PFSK-1 (cell line): ENCODE measurements around the gene DDX46.

ENCODE experiments used
- FOXP2 ChIP-seq: optimal IDR thresholded peaks from 2 replicates; pipeline ENCODE3; 2011; ENCODE audit warnings: borderline replicate concordance, control low read depth, inconsistent platforms; ENCODE audit not compliant: insufficient read depth; ENCODE audit errors: extremely low read length, extremely low read depth
- POLR2AphosphoS5 ChIP-seq: IDR thresholded peaks from 2 replicates; pipeline ENCODE4 v1.6.1; 2012; ENCODE audit warnings: low read depth, mild to moderate bottlenecking, control low read depth, low read length, moderate library complexity
- TAF1 ChIP-seq: IDR thresholded peaks from 2 replicates; pipeline ENCODE4 v1.6.1; 2012; ENCODE audit warnings: low read length, control low read depth, borderline replicate concordance; ENCODE audit not compliant: insufficient read depth
- TF ChIP-seq, protein P1 (sequence below), 2 experiments: IDR thresholded peaks; 2 replicates each; pipeline versions ENCODE4 v1.6.1 to v1.8.0; 2011 to 2012; ENCODE audit warnings: low read depth in 2 of 2, low read length in 2 of 2, control low read depth in 1 of 2, inconsistent platforms in 1 of 2, mild to moderate bottlenecking in 1 of 2, moderate library complexity in 1 of 2; ENCODE audit not compliant: insufficient read depth in 1 of 2

The DDX46 gene

DNA sequence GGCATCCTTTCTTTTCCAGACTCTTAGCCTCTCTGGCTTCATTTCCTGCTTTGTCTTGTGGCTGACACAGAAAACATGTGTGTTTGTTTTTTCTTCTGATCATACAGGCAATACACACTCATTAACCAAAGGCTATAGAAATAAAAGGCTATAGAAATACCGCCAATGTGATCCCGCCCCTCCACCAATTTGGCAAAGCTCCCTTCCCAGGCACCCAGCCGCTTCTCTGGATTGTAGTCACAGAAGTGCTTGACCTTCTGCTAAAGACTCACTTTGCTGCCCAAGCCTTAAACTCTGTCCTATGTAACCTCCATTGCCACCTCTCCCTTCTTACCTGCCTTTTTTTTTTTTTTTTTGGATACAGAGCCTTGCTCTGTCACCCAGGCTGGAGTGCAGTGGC, 120.9 kb downstream of the DDX46 start:
- TF ChIP-seq FOXP2 (no peak), TAF1 (no peak), POLR2AphosphoS5 (no peak)
- TF ChIP-seq, protein P1, sequence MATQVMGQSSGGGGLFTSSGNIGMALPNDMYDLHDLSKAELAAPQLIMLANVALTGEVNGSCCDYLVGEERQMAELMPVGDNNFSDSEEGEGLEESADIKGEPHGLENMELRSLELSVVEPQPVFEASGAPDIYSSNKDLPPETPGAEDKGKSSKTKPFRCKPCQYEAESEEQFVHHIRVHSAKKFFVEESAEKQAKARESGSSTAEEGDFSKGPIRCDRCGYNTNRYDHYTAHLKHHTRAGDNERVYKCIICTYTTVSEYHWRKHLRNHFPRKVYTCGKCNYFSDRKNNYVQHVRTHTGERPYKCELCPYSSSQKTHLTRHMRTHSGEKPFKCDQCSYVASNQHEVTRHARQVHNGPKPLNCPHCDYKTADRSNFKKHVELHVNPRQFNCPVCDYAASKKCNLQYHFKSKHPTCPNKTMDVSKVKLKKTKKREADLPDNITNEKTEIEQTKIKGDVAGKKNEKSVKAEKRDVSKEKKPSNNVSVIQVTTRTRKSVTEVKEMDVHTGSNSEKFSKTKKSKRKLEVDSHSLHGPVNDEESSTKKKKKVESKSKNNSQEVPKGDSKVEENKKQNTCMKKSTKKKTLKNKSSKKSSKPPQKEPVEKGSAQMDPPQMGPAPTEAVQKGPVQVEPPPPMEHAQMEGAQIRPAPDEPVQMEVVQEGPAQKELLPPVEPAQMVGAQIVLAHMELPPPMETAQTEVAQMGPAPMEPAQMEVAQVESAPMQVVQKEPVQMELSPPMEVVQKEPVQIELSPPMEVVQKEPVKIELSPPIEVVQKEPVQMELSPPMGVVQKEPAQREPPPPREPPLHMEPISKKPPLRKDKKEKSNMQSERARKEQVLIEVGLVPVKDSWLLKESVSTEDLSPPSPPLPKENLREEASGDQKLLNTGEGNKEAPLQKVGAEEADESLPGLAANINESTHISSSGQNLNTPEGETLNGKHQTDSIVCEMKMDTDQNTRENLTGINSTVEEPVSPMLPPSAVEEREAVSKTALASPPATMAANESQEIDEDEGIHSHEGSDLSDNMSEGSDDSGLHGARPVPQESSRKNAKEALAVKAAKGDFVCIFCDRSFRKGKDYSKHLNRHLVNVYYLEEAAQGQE (IDR thresholded peaks at IDR 0.05; ENCODE audit: insufficient read depth in 1 of 2, low read depth in 2 of 2, low read length in 2 of 2): no peak
